Measurements from ENCODE around the gene TFF2.

The TFF2 gene

GRCh38 chr21:42302794-42303193, 48.0 kb downstream of the TFF2 start:
- no peak for DNase-seq

- DNase-seq = no peak
Observed at GRCh38 chr21:42302076-42302650, 48.6 kb downstream of the TFF2 start.

- DNase-seq = no peak
Observed at GRCh38 chr21:42301371-42302075, 49.3 kb downstream of the TFF2 start.

GRCh38 chr21:42300956-42301355, 49.8 kb downstream of the TFF2 start:
- DNase-seq = no peak

GRCh38 chr21:42300045-42300583, 50.7 kb downstream of the TFF2 start:
- no peak for DNase-seq

GRCh38 chr21:42299324-42300044, 51.3 kb downstream of the TFF2 start:
- peak; percentile 9 for DNase-seq

- no peak for DNase-seq
Observed at GRCh38 chr21:42298657-42299056, 52.1 kb downstream of the TFF2 start.

GRCh38 chr21:42298237-42298636, 52.6 kb downstream of the TFF2 start:
- DNase-seq = no peak

GRCh38 chr21:42297377-42297776, 53.4 kb downstream of the TFF2 start:
- DNase-seq = no peak

- no peak for DNase-seq
Observed at GRCh38 chr21:42296501-42296900, 54.3 kb downstream of the TFF2 start.
